HG03039 (cell line): ENCODE data around the gene SUGCT.
"Not testable (repeated sequence)": the region's sequence is repeated elsewhere in the genome, so short reads cannot be mapped to it uniquely, and the experiment has no call there.

ENCODE experiments used
- ATAC-seq: cut with Tn5 transposase; IDR thresholded peaks from one replicate; pipeline ENCODE4 v1.9.1; 2021; ENCODE audit warnings: mild to moderate bottlenecking, moderate library complexity; ENCODE audit not compliant: unreplicated experiment

Gene SUGCT

DNA sequence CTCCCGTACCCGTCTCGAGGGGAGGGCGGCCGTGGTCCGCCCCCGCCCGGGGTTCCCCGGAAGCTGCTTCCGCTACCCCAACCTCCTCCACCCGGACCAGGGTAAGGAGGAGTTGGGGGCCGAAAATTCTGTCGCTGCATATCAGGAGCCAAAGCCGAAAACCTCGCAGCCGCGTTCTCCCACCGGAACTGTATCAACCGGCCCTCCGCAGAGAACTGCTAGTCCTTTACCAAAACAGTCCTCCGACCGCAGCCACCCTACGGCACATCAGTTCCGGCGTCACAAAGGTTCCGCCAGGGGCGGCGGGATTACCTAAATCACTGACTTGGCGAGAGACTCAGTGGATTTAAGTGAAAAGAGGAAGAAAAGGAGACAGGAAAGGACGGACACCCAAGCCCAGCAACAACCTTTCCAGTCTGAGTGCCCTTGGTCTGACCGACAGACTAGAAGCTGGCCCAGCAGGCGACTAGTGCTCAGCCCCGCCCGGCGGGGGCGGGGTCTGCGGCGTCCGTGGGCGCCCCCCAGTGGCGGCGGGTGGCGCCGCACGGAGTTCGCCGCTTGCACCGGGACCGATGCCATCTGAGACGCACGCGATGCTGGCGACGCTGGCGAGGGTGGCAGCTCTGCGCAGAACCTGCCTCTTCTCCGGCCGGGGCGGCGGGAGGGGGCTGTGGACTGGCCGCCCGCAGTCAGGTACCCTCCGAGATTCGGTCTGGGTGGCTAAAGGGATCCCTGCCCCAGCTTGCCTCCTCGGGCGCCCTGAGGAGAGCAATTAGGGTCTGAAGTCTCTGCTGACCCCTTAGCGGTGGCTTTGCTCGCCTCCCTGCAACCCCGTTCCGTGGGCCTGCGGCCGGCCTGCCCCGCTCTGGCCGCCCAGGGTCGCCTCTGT is at the start of gene SUGCT, which contains the start of gene MPLKIP:
TSS of gene SUGCT (plus strand) at position 578 of the 889 bp plus-strand sequence.
TSS of gene MPLKIP (minus strand) at position 195 of the 889 bp plus-strand sequence. CDS start at position 140, 55 bp downstream.
- ATAC-seq: peak; percentile 88

DNA sequence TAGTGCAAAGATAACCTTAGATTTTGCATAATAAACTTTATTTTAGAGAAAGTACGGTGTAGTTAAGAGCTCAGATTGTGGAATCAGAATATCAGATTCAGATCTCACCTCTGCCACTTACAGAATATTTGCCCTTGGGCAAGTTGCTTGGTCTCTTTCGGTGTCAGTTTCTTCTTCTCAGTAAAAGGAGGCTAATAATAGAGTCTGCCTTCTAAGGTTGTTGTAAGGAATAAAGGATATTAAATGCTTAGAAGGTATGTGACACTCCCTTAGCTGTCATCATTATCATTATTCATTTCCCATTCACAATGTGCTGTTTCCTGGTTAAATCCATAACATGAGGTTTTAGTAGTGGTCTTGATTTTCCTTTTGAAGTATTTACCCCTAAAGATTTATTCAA is 42.6 kb upstream of the SUGCT start:
- no peak for ATAC-seq

DNA sequence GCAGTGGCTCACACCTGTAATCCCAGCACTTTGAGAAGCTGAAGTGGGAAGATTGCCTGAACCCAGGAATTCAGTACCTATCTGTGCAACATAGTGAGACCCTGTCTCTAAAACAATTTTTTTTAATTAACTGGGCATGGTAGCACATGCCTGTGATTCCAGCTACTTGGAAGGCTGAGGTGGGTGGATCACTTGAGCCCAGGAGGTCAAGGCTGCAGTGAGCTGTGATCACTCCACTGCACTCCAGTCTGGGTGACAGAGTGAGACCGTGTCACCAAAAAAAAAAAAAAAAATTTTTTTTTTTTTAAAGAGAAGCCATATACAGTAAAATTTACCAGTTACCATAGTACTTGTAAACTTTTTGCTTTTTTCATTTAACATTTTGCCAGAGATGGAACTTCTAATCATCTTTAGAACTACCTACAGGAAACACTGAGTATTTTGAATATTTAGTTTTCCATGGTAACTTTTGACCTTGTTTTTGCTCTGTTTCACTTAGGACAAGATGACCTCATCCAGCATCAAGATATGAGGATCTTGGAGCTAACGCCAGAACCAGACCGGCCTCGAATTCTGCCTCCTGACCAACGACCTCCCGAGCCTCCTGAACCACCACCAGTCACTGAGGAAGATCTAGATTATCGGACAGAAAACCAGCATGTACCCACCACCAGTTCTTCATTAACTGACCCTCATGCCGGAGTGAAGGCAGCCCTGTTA is 41.0 kb upstream of the SUGCT start:
- no peak for ATAC-seq

DNA sequence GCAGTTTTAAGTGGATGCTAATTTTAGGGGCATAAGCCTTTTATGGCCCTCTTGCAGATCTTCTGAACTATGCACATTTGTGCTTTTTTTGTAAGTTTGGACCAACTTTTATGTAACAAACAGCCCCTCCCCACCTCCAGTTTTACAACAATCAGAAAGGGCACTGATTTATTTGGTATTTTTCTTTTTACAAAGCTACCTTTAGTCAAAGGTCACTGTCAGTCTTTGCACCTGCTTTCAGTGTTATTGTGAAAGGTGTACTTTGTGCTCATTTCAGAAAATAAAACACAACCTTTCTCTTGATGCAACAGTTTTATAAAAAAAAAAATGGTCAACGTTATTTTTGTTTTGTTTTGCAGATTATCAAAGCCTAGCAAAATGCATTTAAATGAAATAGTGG is 39.6 kb upstream of the SUGCT start:
- no peak for ATAC-seq

DNA sequence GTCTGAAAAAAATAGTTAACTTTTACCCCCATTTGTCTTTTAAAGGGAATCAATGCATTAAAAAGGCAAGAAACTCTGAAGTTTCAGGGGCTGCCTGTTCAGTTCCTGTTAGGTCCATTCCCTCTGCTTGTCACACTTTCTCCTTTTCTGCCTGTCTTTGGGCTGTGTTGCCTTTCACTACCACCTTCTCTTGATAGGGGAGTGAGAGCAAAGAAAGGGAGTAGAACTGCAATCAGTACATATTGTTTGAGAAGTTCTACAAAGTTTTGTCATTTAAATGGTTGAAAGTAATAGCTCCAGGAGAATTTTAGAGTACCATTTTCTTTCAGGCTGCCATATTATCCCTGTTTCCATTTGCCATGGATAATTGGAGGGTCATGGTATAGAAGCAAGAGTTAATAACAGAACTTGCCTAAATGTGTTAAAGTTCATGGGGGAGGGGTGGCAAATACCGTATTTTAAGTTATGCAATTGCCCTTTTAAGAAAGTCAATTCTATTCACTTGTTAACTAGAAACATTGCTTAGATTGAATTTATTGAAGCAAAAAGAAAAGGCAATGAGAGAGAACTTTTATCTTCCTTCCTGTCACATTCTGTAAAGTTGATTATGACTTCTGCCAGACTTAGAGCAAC is 39.0 kb upstream of the SUGCT start:
- no peak for ATAC-seq

DNA sequence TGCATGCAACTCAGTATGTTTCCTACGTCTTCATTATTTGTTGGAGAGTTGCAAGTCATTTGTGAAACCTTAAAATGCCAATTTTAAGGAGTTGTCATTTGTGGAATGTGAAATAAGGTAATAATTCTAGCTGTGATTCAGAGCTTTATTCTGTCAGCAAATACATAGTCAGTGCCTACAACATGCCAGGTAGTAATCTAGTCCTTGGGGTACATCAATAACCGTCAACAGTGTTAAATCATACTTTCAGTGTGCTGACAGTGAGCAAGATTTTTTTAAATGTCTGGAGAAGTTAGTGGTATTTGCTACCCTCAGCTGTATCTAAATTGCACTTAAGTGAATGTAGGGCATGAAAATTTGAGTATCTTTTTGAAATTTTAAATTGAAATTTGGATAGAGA is 37.1 kb upstream of the SUGCT start:
- no peak for ATAC-seq

DNA sequence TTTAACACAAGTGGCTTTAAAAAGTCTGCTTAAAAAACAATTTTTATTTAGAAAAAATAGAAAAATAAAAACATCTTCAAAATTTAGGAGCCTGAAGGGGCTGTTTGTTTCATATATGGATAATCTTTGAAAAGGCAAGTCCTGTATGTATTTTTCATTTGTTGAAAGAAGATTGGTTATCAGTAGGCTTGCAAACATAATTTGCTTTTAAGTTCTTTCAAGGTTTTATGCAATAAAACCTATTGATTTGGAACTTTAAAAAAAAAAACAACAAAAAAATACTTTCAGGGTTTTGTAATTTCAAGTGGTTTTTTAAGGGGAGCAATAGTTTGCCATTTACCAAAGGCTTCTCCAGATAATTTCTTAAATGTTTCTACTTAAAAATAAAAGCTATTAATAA is 36.0 kb upstream of the SUGCT start:
- ATAC-seq: no peak

DNA sequence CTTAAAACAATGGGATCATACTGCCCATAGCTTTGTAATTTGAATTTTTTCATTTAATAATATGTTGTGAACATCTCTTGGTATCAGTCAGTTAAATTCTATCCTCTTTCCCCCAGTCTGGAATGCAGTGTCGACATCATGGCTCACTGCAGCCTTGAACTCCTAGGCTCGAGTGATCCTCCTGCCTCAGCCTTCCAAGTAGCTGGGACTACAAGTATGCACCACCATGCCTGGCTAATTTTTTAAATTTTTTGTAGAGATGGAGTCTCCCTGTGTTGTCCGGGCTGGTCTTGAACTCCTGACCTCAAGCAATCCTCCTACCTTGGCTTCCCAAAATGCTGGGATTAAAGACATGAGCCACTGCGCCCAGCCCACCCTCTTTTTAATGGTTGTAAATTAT is 35.0 kb upstream of the SUGCT start:
- ATAC-seq: no peak

DNA sequence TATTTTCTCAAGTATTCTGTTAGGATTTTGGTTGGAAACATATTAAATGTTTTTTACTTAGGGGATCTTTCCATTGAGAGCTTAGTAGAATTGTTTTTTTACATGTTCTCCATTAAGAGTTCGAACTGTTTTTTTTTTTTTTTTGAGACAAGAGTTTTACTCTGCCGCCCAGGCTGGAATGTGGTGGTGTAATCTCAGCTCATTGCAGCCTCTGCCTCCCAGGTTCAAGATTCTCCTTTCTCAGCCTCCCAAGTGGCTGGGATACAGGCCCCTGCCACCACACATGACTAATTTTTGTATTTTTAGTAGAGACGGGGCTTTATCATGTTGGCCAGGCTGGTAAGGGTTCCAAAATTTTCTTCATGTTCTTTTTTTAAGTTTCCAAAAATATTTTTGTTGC is 33.6 kb upstream of the SUGCT start:
- no peak for ATAC-seq

DNA sequence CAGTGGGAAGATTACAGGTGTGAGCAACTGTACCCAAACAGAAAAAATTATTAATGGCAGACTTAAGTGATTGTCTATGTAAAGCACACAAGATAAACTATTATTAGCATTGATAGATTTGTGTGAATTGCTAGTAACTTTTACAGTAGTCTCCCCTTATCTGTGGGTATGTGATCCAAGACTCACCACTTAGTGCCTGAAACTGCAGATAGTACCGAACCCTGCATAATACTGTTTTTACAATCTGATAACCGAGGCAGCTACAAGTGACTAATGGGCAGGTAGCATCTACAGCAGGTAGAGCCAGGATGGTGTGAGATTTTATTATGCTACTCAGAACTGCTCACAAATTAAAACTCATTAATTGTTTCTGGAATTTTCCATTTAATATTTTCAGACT is 31.9 kb upstream of the SUGCT start:
- no peak for ATAC-seq

DNA sequence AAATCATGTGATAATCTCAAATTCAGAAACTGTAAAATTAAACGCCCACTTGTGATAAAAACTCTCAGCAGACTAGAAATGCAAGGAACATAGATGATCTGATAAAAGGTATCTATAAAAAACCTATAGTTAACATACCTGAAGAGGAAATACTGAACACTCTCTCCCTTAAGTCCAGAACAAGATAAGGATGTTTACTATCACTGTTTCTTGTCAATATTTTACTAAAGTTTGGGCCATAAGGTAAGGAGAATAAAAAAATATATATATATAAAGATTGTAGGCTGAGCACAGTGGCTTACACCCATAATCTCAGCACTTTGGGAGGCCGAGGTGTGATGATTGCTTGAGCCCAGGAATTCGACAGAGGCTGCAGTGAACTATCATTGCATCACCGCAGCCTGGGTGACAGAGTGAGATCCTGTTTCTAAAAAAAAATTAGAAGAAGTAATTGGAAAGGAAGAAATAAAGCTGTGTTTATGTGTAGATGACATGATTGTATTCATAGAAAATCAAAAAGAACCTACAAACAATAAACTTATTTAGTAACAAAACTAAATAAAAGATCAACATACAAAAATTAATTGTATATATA is 28.8 kb upstream of the SUGCT start:
- ATAC-seq: no peak

DNA sequence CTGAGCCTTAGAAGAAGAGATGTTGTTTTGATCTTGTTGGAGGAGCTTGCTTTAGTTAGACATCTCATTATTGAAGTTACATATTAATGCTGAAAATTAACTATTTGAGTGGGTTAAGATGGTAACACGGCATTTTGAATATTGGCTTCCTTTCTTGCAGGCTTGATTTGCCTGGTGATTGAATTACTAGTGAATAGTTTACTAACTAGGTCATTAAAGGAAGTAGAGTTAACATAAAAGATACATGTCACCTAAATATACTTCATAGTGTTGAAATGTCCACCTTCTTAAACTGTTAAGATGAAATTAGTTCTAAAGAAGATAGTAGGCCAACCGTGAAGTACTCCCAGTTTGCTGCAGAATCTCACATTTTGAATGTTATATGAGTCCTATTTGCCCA is 18.9 kb upstream of the SUGCT start:
- no peak for ATAC-seq

DNA sequence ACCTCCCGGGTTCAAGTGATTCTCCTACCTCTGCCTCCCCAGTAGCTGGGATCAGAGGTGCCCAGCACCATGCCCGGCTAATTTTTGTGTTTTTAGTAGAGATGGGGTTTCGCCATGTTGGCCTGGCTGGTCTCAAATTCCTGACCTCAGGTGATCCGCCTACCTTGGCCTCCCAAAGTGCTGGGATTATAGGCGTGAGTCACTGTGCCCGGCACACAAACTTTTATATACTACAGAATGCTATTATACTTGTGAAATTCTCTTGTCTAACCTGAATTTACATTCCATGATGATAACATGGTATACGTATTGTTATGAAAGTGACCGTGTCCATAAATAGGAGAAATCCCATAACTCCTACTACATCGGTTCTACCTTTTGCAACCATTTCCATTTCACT is 17.6 kb upstream of the SUGCT start:
- ATAC-seq: not testable (repeated sequence)

DNA sequence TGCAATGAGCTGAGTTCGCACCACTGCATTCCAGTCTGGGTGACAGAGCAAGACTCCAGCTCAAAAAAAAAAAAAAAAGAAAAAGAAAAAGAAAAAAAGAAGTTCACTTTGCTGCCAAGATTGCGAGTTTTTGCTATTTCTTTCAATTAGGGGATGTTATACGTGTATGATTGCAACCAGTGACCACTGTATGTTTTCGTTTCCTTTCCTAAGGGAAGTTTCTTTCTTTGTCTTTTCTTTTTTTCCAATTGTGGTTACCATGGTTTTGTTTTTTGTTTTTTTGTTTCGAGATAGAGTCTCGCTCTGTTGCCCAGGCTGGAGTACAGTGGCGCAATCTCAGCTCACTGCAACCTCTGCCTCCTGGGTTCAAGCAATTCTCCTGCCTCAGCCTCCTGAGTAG is 16.6 kb upstream of the SUGCT start:
- not testable (repeated sequence) for ATAC-seq

DNA sequence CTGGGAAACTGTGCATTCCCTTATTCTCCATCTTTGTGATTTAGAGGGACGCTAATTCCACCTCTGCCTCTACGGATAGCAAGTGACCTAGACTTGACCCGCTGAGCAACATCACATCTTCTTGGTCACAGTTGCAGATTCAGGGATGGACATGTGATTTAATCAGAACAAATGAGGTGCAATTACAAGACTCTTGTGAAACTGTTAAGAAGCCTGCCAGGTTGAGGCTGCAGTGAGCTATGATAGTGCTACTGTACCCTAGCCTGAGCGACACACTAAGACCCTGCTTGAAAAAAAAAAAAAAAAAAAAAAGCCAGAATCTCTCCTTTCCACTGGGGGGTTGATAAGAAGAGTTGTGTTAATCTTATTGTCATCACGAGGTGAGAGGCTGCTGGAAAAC is 14.8 kb upstream of the SUGCT start:
- ATAC-seq: no peak

DNA sequence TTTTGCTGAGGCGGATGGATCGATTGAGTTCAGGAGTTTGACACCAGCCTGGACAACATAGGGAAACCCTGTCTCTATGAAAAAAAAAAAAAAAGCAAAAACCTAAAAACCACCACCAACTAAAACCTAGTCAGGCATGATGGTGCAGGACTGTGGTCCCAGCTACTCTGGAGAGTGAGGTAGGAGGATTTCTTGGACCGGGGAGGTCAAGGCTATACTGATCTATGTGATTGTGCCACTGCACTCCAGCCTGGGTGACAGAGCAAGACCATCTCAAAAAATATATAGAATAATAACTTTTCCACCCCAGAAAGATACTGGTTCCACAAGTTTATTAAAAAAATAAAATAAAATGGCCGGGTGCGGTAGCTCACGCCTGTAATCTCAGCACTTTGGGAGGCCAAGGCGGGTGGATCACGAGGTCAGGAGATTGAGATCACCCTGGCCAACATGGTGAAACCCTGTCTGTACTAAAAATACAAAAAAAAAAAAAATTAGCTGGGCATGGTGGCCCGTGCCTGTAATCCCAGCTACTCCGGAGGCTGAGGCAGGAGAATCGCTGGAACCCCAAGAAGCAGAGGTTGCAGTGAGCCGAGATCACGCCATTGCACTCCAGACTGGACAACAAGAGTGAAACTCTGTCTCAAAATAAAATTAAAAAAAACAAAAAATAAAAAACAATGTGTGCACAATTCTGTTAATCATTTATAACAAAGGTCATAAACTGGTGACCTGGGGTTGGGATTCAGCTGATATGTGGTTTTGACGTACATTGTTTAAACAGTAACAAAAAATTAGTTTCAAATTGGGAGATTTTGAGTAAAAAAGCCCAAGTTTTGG is 12.5 kb upstream of the SUGCT start:
- ATAC-seq: not testable (repeated sequence)

DNA sequence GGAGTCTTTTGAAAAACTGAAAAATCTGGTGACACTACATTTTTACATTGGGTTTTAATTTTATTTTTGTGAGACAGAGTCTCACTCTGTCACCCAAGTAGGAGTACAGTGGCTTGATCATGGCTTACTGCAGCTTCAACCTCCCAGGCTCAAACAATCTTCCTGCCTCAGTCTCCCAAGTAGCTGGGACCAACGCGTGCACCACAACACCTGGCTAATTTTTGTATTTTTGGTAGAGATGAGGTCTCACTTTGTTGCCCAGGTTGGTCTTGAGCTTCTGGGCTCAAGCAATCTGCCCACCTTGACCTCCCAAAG is 11.9 kb upstream of the SUGCT start:
- no peak for ATAC-seq

DNA sequence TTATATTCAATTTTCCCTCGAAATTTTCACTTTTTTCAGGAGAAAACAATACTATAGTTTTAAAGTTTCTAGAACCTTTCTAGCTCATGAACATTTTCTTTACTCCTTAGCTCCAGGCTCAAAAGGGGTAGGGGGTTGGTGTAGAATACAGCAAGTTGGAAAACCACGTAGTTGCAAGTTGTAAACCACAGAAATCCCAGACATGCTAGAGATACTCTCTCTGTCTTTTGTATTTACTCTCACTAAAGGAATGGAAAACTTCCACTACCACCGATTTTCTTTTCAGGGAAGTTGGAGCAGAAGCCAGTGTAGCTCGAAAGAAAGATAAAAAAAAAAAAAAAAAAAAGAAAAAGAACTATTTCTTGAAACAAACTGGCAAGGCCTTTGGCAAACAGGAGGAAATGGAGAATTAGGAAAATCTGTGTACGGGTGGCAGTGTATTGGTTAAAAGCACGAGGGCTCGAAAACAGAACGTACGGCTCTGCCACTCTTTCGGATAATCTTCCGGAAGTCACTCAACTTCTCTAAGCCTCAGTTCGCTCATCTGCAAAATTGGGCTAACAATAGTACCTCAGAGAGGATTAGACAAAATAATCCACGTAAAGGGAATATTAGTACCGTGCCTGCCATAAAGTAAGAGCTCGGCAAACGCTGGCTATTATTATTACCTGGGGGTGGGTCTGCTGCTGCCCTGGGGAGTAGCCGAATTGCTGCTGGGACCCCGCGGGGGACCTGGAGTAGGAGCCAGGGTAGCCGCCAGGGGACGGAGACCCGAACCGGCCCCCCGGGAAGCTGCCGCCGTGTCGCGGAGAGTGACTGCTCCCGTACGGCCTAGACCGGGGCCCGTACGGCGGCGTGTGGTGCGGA is 1.0 kb upstream of the SUGCT start:
- peak; percentile 4 for ATAC-seq

DNA sequence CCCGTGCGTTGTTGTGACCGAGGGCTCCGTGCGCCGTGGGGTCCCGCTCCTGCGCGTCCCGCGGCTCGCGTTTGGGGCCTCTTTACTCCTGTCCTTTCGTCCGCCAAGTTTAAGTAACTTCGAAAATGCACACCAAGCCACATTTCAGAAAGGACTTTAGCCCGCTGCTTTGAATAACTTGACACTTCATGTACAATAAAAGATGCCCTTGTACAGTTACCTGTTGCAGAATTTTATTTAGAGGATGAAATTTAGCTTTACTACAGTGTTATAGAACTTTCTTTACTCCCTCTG is 459 bp downstream of the SUGCT start:
- ATAC-seq: no peak

DNA sequence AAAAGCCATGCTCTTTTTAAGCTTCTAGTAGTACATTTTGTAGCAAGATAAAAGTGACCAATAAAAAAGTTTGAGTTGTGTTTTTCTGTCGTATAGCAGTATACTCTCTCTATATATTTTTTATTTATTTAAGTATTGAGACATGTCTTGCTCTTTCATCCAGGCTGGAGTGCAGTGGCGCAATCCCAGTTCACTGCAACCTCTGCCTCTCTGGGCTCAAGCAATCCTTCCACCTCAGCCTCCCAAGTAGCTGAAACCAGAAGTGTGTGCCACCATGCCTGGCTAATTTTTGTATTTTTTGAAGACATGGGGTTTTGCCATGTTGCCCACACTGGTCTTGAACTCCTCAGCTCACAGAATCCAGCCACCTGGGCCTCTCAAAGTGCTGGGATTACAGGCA is 2.8 kb downstream of the SUGCT start:
- no peak for ATAC-seq
